Kidney glomerular epithelial cell (primary cell): Measurements from ENCODE around the gene THEMIS2.

ENCODE experiments used
- DNase-seq: peaks from one replicate; lab custom pipeline; 2025; lab: John Stamatoyannopoulos, UW

Gene THEMIS2

GRCh38 chr1:27886353-27886679 lies 14.0 kb downstream of the THEMIS2 start:
- no peak for DNase-seq

- DNase-seq = no peak
Measured at GRCh38 chr1:27886744-27887143, 14.4 kb downstream of the THEMIS2 start.

GRCh38 chr1:27887215-27888021 lies 15.1 kb downstream of the THEMIS2 start:
- no peak for DNase-seq

- DNase-seq = no peak
Measured at GRCh38 chr1:27889506-27889905, 17.2 kb downstream of the THEMIS2 start.

- DNase-seq = no peak
Measured at GRCh38 chr1:27891196-27891889, 19.0 kb downstream of the THEMIS2 start.

- no peak for DNase-seq
Measured at GRCh38 chr1:27894521-27894920, 22.2 kb downstream of the THEMIS2 start.

GRCh38 chr1:27906759-27907158 lies 34.4 kb downstream of the THEMIS2 start:
- no peak for DNase-seq

GRCh38 chr1:27912429-27912828 lies 40.1 kb downstream of the THEMIS2 start:
- DNase-seq = no peak

GRCh38 chr1:27915082-27915575 lies 42.8 kb downstream of the THEMIS2 start:
- DNase-seq = no peak

GRCh38 chr1:27922272-27922671 lies 49.9 kb downstream of the THEMIS2 start:
- DNase-seq = no peak

- no peak for DNase-seq
Measured at GRCh38 chr1:27928216-27928954, 56.0 kb downstream of the THEMIS2 start.

- no peak for DNase-seq
Measured at GRCh38 chr1:27931184-27931583, 58.8 kb downstream of the THEMIS2 start.

GRCh38 chr1:27931759-27932158 lies 59.4 kb downstream of the THEMIS2 start:
- no peak for DNase-seq

- peak; percentile 58 for DNase-seq
Measured at GRCh38 chr1:27934818-27935549, 62.6 kb downstream of the THEMIS2 start, which contains the start of gene SMPDL3B. TSS of gene SMPDL3B (plus strand) at chr1:27935000. CDS start at chr1:27935184, 184 bp downstream.

- DNase-seq = no peak
Measured at GRCh38 chr1:27935721-27936120, 63.4 kb downstream of the THEMIS2 start.
